CD14-positive monocyte (primary cell): ENCODE results near the gene UST. TPM values are rescaled to one million over a fixed set of nuclear protein-coding genes. Genes with fewer than 3 reads are reported as not detected.

ENCODE experiments used
- DNase-seq, 3 donors: peaks; one replicate each; pipeline ENCODE4 v3.0.0-alpha.2; 2011 to 2022
- H2AFZ ChIP-seq: 2 replicates; pipeline ENCODE4 v1.6.0; 2012; ENCODE audit warnings: mild to moderate bottlenecking, low read depth, low read length, inconsistent platforms; ENCODE audit not compliant: insufficient read depth, poor library complexity, severe bottlenecking
- H3K27ac ChIP-seq, 2 donors: 1 replicate in 1 of 2; 2 replicates in 1 of 2; pipeline ENCODE4 v1.5.1; 2012 to 2013; ENCODE audit warnings: low read length in 2 of 2, control low read depth in 1 of 2, inconsistent platforms in 1 of 2, low read depth in 1 of 2, mild to moderate bottlenecking in 1 of 2
- H3K27me3 ChIP-seq, 2 donors: one replicate each; pipeline versions ENCODE4 v1.6.0 to v1.6.1; 2011 to 2013; ENCODE audit warnings: low read length in 2 of 2; ENCODE audit not compliant: control insufficient read depth in 2 of 2, insufficient read depth in 2 of 2
- H3K36me3 ChIP-seq, 2 donors: replicated peaks in 1 of 2; 1 replicate in 1 of 2; 2 replicates in 1 of 2; pipeline versions ENCODE4 v1.5.1 to v1.6.1; 2012 to 2013; ENCODE audit warnings: low read length in 2 of 2, control low read depth in 1 of 2, inconsistent platforms in 1 of 2, mild to moderate bottlenecking in 1 of 2; ENCODE audit not compliant: insufficient read depth in 2 of 2, control insufficient read depth in 1 of 2
- H3K4me1 ChIP-seq, 2 donors: 1 replicate in 1 of 2; 2 replicates in 1 of 2; pipeline versions ENCODE4 v1.5.1 to v1.6.1; 2012 to 2013; ENCODE audit warnings: low read length in 2 of 2, control low read depth in 1 of 2, inconsistent platforms in 1 of 2, mild to moderate bottlenecking in 1 of 2, moderate library complexity in 1 of 2; ENCODE audit not compliant: insufficient read depth in 2 of 2, control insufficient read depth in 1 of 2
- H3K4me2 ChIP-seq: replicated peaks from 2 replicates; pipeline ENCODE3; 2012; ENCODE audit warnings: low read length, moderate library complexity, mild to moderate bottlenecking; ENCODE audit not compliant: poor library complexity, severe bottlenecking; ENCODE audit errors: extremely low read depth
- H3K4me3 ChIP-seq, 3 experiments: fragments of 200-600 bp in 1 of 3; sonication (generic) in 1 of 3; replicated peaks in 1 of 3; 1 replicate in 2 of 3; 2 replicates in 1 of 3; pipeline ENCODE4 v1.5.1; 2011 to 2013; ENCODE audit warnings: low read length in 3 of 3, mild to moderate bottlenecking in 3 of 3, control low read depth in 2 of 3, low read depth in 2 of 3, inconsistent platforms in 1 of 3, moderate library complexity in 1 of 3
- H3K79me2 ChIP-seq: 2 replicates; pipeline ENCODE4 v1.6.0; 2012; ENCODE audit warnings: mild to moderate bottlenecking, control low read depth, inconsistent platforms, low read length, moderate library complexity; ENCODE audit not compliant: insufficient read depth
- H3K9ac ChIP-seq: 2 replicates; pipeline ENCODE4 v1.6.0; 2017; ENCODE audit warnings: low read length, mild to moderate bottlenecking; ENCODE audit not compliant: insufficient read depth, poor library complexity, severe bottlenecking
- H3K9me3 ChIP-seq, 2 donors: replicated peaks in 1 of 2; 1 replicate in 1 of 2; 2 replicates in 1 of 2; pipeline versions ENCODE4 v1.5.1 to v1.6.1; 2012 to 2013; ENCODE audit warnings: low read length in 2 of 2, control low read depth in 1 of 2; ENCODE audit not compliant: control insufficient read depth in 1 of 2, insufficient read depth in 1 of 2
- H4K20me1 ChIP-seq: 2 replicates; pipeline ENCODE4 v1.6.0; 2012; ENCODE audit warnings: mild to moderate bottlenecking, low read length, control low read depth, moderate library complexity; ENCODE audit not compliant: insufficient read depth
- H3K27ac Mint-ChIP-seq, 7 donors: one replicate each; pipeline ENCODE4 v1.8.0; 2020; ENCODE audit warnings: mild to moderate bottlenecking in 7 of 7, mixed read lengths in 7 of 7, moderate library complexity in 6 of 7, inconsistent platforms in 2 of 7
- H3K27me3 Mint-ChIP-seq, 3 donors: one replicate each; pipeline ENCODE4 v1.8.0; 2021 to 2022; ENCODE audit warnings: low read depth in 3 of 3, mild to moderate bottlenecking in 3 of 3, mixed read lengths in 3 of 3, moderate library complexity in 3 of 3, inconsistent platforms in 1 of 3
- H3K36me3 Mint-ChIP-seq, 2 donors: one replicate each; pipeline ENCODE4 v1.8.0; 2020; ENCODE audit warnings: mixed read lengths in 2 of 2, inconsistent platforms in 1 of 2, mild to moderate bottlenecking in 1 of 2
- H3K4me1 Mint-ChIP-seq: one replicate; pipeline ENCODE4 v1.8.0; 2020; ENCODE audit warnings: mild to moderate bottlenecking, mixed read lengths
- H3K4me3 Mint-ChIP-seq, 2 donors: one replicate each; pipeline ENCODE4 v1.8.0; 2020; ENCODE audit warnings: mild to moderate bottlenecking in 2 of 2, mixed read lengths in 2 of 2, moderate library complexity in 1 of 2
- H3K9me3 Mint-ChIP-seq, 7 donors: one replicate each; pipeline ENCODE4 v1.8.0; 2020 to 2022; ENCODE audit warnings: mixed read lengths in 7 of 7, mild to moderate bottlenecking in 6 of 7, moderate library complexity in 6 of 7, inconsistent platforms in 2 of 7
- CTCF ChIP-seq: fragments of 200-600 bp; IDR thresholded peaks from one replicate; pipeline ENCODE4 v1.8.0; 2022; ENCODE audit warnings: antibody characterized with exemption, mild to moderate bottlenecking
- WGBS: methylation state at CpG from one replicate; pipeline ENCODE4 v1.1.5; 2013; ENCODE audit warnings: missing lambda C conversion rate; ENCODE audit not compliant: insufficient coverage; 5-methylcytosine and 5-hydroxymethylcytosine counted together
- intact Hi-C, 2 donors: fragments of 100-400 bp; cut with micrococcal nuclease; formaldehyde crosslinking; loops; one replicate each; pipeline versions ENCODE4 v1.15.0 to v1.15.1; 2023
- polyA plus RNA-seq, 3 donors: library from polyadenylated mRNA; depleted of rRNA in 1 of 3; unstranded in 2 of 3; stranded (reverse) in 1 of 3; fragments of 300-500 nt in 2 of 3; fragments of >200 nt in 1 of 3; fragmentation: Illumina TruSeq in 2 of 3; gene quantifications; 1 replicate in 2 of 3; 2 replicates in 1 of 3; pipeline ENCODE4 v1.2.3, GENCODE V29; 2012 to 2021

UST gene
- polyA plus RNA-seq, 3 donors, result 0.33 to 0.53 (median 0.48) TPM

- no peak overlapping the region for H3K4me2 ChIP-seq
- H3K27ac Mint-ChIP-seq, result no peak overlapping the region
- no peak overlapping the region for H3K9ac ChIP-seq
- peaks cover 0 to 13% (median 0%) of the 10 kb centered on the region in 3 donors for H3K27me3 Mint-ChIP-seq
- TF ChIP-seq CTCF, result no peak
- no peaks in the 10 kb centered on the region for H3K36me3 Mint-ChIP-seq
- H3K9me3 ChIP-seq, result no peaks in the 10 kb centered on the region
- H4K20me1 ChIP-seq, result no peaks in the 10 kb centered on the region
- H3K27me3 ChIP-seq, result no peaks in the 10 kb centered on the region
- no peak overlapping the region for H3K4me3 ChIP-seq
- no peak overlapping the region for H2AFZ ChIP-seq
- H3K4me1 ChIP-seq, result no peaks in the 10 kb centered on the region
- H3K4me3 Mint-ChIP-seq, result no peak overlapping the region
- DNase-seq, result no peak
- intact Hi-C loops, result no loop called here
- no CpG with 5 or more reads among the region's 6 CpGs for WGBS
- H3K27ac ChIP-seq, result no peak overlapping the region
- H3K9me3 Mint-ChIP-seq, result peaks cover 0 to 13% (median 7%) of the 10 kb centered on the region in 7 donors
- H3K36me3 ChIP-seq, result no peaks in the 10 kb centered on the region
- H3K79me2 ChIP-seq, result no peaks in the 10 kb centered on the region
- peaks cover 7% of the 10 kb centered on the region for H3K4me1 Mint-ChIP-seq
Measured at GRCh38 chr6:148990403-148990802, 243.6 kb downstream of the UST start.

- peaks cover 6 to 22% (median 14%) of the 10 kb centered on the region in 7 donors for H3K9me3 Mint-ChIP-seq
- H3K27me3 ChIP-seq, result no peaks in the 10 kb centered on the region
- DNase-seq, result no peak
- H3K4me1 ChIP-seq, result peaks cover 15 to 19% of the 10 kb centered on the region in 2 donors
- H3K4me3 ChIP-seq, result no peak overlapping the region
- H3K36me3 Mint-ChIP-seq, result no peaks in the 10 kb centered on the region
- H3K4me2 ChIP-seq, result no peak overlapping the region
- no peak overlapping the region for H3K9ac ChIP-seq
- H2AFZ ChIP-seq, result no peak overlapping the region
- WGBS, result no CpG with 5 or more reads among the region's 1 CpG
- H3K27ac ChIP-seq, result no peak overlapping the region
- no peak overlapping the region for H3K27ac Mint-ChIP-seq
- H3K4me1 Mint-ChIP-seq, result peaks cover 21% of the 10 kb centered on the region
- H4K20me1 ChIP-seq, result no peaks in the 10 kb centered on the region
- H3K9me3 ChIP-seq, result peaks cover 0 to 6% of the 10 kb centered on the region in 2 donors
- intact Hi-C loops, result no loop called here
- no peak for TF ChIP-seq CTCF
- H3K79me2 ChIP-seq, result no peaks in the 10 kb centered on the region
- H3K4me3 Mint-ChIP-seq, result no peak overlapping the region
- H3K36me3 ChIP-seq, result no peaks in the 10 kb centered on the region
- peaks cover 1 to 6% (median 3%) of the 10 kb centered on the region in 3 donors for H3K27me3 Mint-ChIP-seq
Measured at GRCh38 chr6:148996815-148997214, 250.0 kb downstream of the UST start.
